Right lobe of liver (tissue), 6 donors: ENCODE results near the gene COPS6. TPM values are rescaled to one million over a fixed set of nuclear protein-coding genes. Genes with fewer than 3 reads are reported as not detected.
A peak's percentile ranks its signal among the peaks of the same experiment; 100 is the strongest.

Experiments
- ATAC-seq, 4 donors: fragments of 200-7000 bp; cut with Tn5 transposase; one replicate each; pipeline ENCODE4 v1.9.1; 2020; ENCODE audit warnings: mild to moderate bottlenecking in 4 of 4, moderate library complexity in 4 of 4
- DNase-seq, 3 donors: peaks; one replicate each; pipeline ENCODE4 v3.0.0-alpha.2; 2020
- H3K27ac ChIP-seq, 3 donors: fragments of 200-600 bp; one replicate each; pipeline ENCODE4 v1.8.0; 2022
- H3K27me3 ChIP-seq, 2 donors: fragments of 200-600 bp; one replicate each; pipeline ENCODE4 v1.8.0; 2022
- H3K36me3 ChIP-seq, 4 donors: fragments of 200-600 bp; sonication (generic) in 1 of 4; one replicate each; pipeline versions ENCODE4 v1.5.1 to v1.8.0; 2017 to 2022; ENCODE audit warnings: control low read depth in 1 of 4
- H3K4me1 ChIP-seq, 4 donors: fragments of 200-600 bp; sonication (generic) in 1 of 4; one replicate each; pipeline versions ENCODE4 v1.5.1 to v1.8.0; 2017 to 2022; ENCODE audit warnings: control low read depth in 1 of 4
- H3K4me3 ChIP-seq, 3 donors: fragments of 200-600 bp; one replicate each; pipeline ENCODE4 v1.8.0; 2022
- H3K9me3 ChIP-seq, 4 donors: fragments of 200-600 bp; sonication (generic) in 1 of 4; one replicate each; pipeline versions ENCODE4 v1.5.1 to v1.8.0; 2017 to 2022; ENCODE audit warnings: control low read depth in 1 of 4
- CTCF ChIP-seq, 4 donors: fragments of 200-600 bp in 3 of 4; fragments of 450-650 bp in 1 of 4; IDR thresholded peaks; one replicate each; pipeline versions ENCODE4 v1.5.1 to v1.8.0; 2016 to 2022; ENCODE audit warnings: antibody characterized with exemption in 4 of 4, mild to moderate bottlenecking in 2 of 4
- POLR2A ChIP-seq: fragments of 450-650 bp; IDR thresholded peaks from one replicate; pipeline ENCODE4 v1.6.1; 2017; ENCODE audit warnings: antibody characterized with exemption, mild to moderate bottlenecking
- WGBS: methylation state at CpG from one replicate; pipeline ENCODE4 v1.1.6; 2018; ENCODE audit warnings: low coverage, low lambda C conversion rate; ENCODE audit not compliant: insufficient coverage; ENCODE audit errors: missing lambda C conversion rate; 5-methylcytosine and 5-hydroxymethylcytosine counted together
- intact Hi-C, 2 donors: fragments of 100-400 bp; cut with DNase I; formaldehyde crosslinking; loops; one replicate each; pipeline versions ENCODE4 v1.11.2 to v1.14.1; 2022
- total RNA-seq, 6 experiments: library from RNA; depleted of rRNA in 2 of 6; stranded (reverse); fragments of >200 nt in 2 of 6; fragmentation: NEBNext Ultra II Directional in 3 of 6; extraction: Animal tissue kit (Norgen Biotek cat#: 25700) in 3 of 6; gene quantifications; one replicate each; pipeline versions ENCODE4 v1.1.0 to v1.2.4, GENCODE V29; 2016 to 2023
- donor health status: DM: no; HTN: yes; CAD: no.
- donor health status: DM: no; HTN: no; CAD: no.
- donor health status: DM: no; HTN: no; CAD: no.
- donor health status: DM: no; HTN: yes; CAD: no.
- donor health status: DM: no; HTN: yes; CAD: no.

Gene COPS6
- total RNA-seq, 6 experiments from 2014 or later, result 28.3 to 49.7 (median 42.7) TPM

GRCh38 chr7:100049441-100050291 lies 39.1 kb upstream of the COPS6 start, which contains the start of gene ZSCAN21:
Gene ZSCAN21 (plus strand): TSS chr7:100049774. CDS start chr7:100057007, 7,233 bp downstream.
- H3K36me3 ChIP-seq, result peaks cover 0 to 3% (median 0%) of the 10 kb centered on the region in 4 donors
- TF ChIP-seq POLR2A (peak; percentile 77), CTCF (IDR thresholded peaks at IDR 0.05) (peak in 3 of 4 donors; percentile 29 to 36 (median 33))
- no peaks in the 10 kb centered on the region for H3K27me3 ChIP-seq
- no peaks in the 10 kb centered on the region for H3K9me3 ChIP-seq
- peak within 1 kb of the TSS; percentile 68 to 75 (median 73) for H3K4me3 ChIP-seq
- peak; percentile 85 to 86 (median 86) for DNase-seq
- intact Hi-C loops, result loop anchor here (10.0 kb wide), 2 partner anchors 55 to 135 kb away; partner anchors contain the start of gene TRIM4 (in 1 of the 2)
- ATAC-seq, result peak; percentile 86 to 90 (median 88)
- peak within 1 kb of the TSS; percentile 78 to 93 (median 92) for H3K27ac ChIP-seq
- peaks cover 0 to 9% (median 0%) of the 10 kb centered on the region in 4 donors for H3K4me1 ChIP-seq
- WGBS, result under 1% methylated on average over 24 of the region's 47 CpGs

GRCh38 chr7:100051611-100052010 lies 37.2 kb upstream of the COPS6 start:
- TF ChIP-seq CTCF (IDR thresholded peaks at IDR 0.05) (no peak), POLR2A (no peak)
- no peak overlapping the region for H3K4me3 ChIP-seq
- no peaks in the 10 kb centered on the region for H3K9me3 ChIP-seq
- WGBS, result 75% methylated on average over 3 of the region's 3 CpGs
- peaks cover 0 to 5% (median 0%) of the 10 kb centered on the region in 4 donors for H3K4me1 ChIP-seq
- no peak overlapping the region for H3K27ac ChIP-seq
- H3K27me3 ChIP-seq, result no peaks in the 10 kb centered on the region
- DNase-seq (no peak), ATAC-seq (no peak)
- intact Hi-C loops, result loop anchor here in 1 of 2 donors (10.0 kb wide), 1 partner anchor 137 kb away; the partner anchor contains the start of gene TRIM4
- H3K36me3 ChIP-seq, result peaks cover 0 to 3% (median under 1%) of the 10 kb centered on the region in 4 donors

- no peaks in the 10 kb centered on the region for H3K9me3 ChIP-seq
- H3K27ac ChIP-seq, result no peak overlapping the region
- intact Hi-C loops, result loop anchor here in 1 of 2 donors (10.0 kb wide), 1 partner anchor 138 kb away; the partner anchor contains the start of gene TRIM4
- DNase-seq (peak in 1 of 3 donors; percentile 64), ATAC-seq (peak; percentile 63 to 84 (median 78))
- TF ChIP-seq POLR2A, result no peak
- TF ChIP-seq CTCF (IDR thresholded peaks at IDR 0.05), result peak in 3 of 4 donors; percentile 44 to 66 (median 45)
- 9% methylated on average over 3 of the region's 3 CpGs for WGBS
- H3K4me3 ChIP-seq, result no peak overlapping the region
- H3K4me1 ChIP-seq, result peaks cover 0 to 5% (median 0%) of the 10 kb centered on the region in 4 donors
- H3K27me3 ChIP-seq, result no peaks in the 10 kb centered on the region
- H3K36me3 ChIP-seq, result peaks cover 0 to 19% (median 5%) of the 10 kb centered on the region in 4 donors
Measured at GRCh38 chr7:100053215-100053614, 35.6 kb upstream of the COPS6 start.

- no peak for DNase-seq
- no peak overlapping the region for H3K27ac ChIP-seq
- intact Hi-C loops, result loop anchor here in 1 of 2 donors (5.0 to 10.0 kb wide), 2 partner anchors 65 to 142 kb away; partner anchors contain the start of gene TRIM4
- no peaks in the 10 kb centered on the region for H3K4me1 ChIP-seq
- ATAC-seq, result no peak
- H3K36me3 ChIP-seq, result peaks cover 0 to 39% (median 15%) of the 10 kb centered on the region in 4 donors
- H3K27me3 ChIP-seq, result no peaks in the 10 kb centered on the region
- WGBS, result 86% methylated on average over 3 of the region's 10 CpGs
- TF ChIP-seq POLR2A (no peak), CTCF (IDR thresholded peaks at IDR 0.05) (no peak)
- H3K9me3 ChIP-seq, result no peaks in the 10 kb centered on the region
- H3K4me3 ChIP-seq, result no peak overlapping the region
Measured at GRCh38 chr7:100057006-100057405, 31.8 kb upstream of the COPS6 start.
